Activated CD8-positive, alpha-beta T cell treated with anti-CD3 and anti-CD28 coated beads, Interleukin-2, amount 10 ng/mL, durations not matched to agents 7 days and 5 days (primary cell): ENCODE results near the gene SERPINC1. TPM values are rescaled to one million over a fixed set of nuclear protein-coding genes. Genes with fewer than 3 reads are reported as not detected.

Experiments
- ATAC-seq: fragments of 150-1000 bp; cut with Tn5 transposase; one replicate; pipeline ENCODE4 v1.10.0; 2021; ENCODE audit warnings: moderate library complexity
- CTCF ChIA-PET: fragments of 350-600 bp; sonication (Branson Sonifier 250); formaldehyde crosslinking; loops from one replicate; lab custom pipeline; 2021; ENCODE audit warnings: antibody characterized with exemption; lab: Charles Lee
- POLR2A ChIA-PET: fragments of 350-600 bp; sonication (Branson Sonifier 250); formaldehyde crosslinking; loops from one replicate; lab custom pipeline; 2021; ENCODE audit warnings: antibody characterized with exemption; lab: Charles Lee
- DNase-seq: peaks from one replicate; pipeline ENCODE4 v3.0.0-alpha.2; 2020
- H3K27ac Mint-ChIP-seq: one replicate; pipeline ENCODE4 v1.8.0; 2021; ENCODE audit warnings: mild to moderate bottlenecking, mixed read lengths
- H3K27me3 Mint-ChIP-seq: one replicate; pipeline ENCODE4 v1.8.0; 2021; ENCODE audit warnings: low read depth, mixed read lengths
- H3K36me3 Mint-ChIP-seq: one replicate; pipeline ENCODE4 v1.8.0; 2021; ENCODE audit warnings: low read depth, mixed read lengths
- H3K4me1 Mint-ChIP-seq: one replicate; pipeline ENCODE4 v1.8.0; 2021; ENCODE audit warnings: low read depth, mixed read lengths
- H3K4me3 Mint-ChIP-seq: one replicate; pipeline ENCODE4 v1.8.0; 2021; ENCODE audit warnings: mild to moderate bottlenecking, mixed read lengths
- H3K9me3 Mint-ChIP-seq: one replicate; pipeline ENCODE4 v1.8.0; 2022; ENCODE audit warnings: mixed read lengths; ENCODE audit not compliant: insufficient read depth
- total RNA-seq, 2 experiments: library from RNA; stranded (reverse); gene quantifications; one replicate each; pipeline ENCODE4 v1.2.3, GENCODE V29; 2021

The SERPINC1 gene
- total RNA-seq, 2 experiments from 2014 or later = not detected

GRCh38 chr1:173917635-173918493 lies 737 bp upstream of the SERPINC1 start:
- Mint-ChIP-seq H3K4me3 (no peak overlapping the region), H3K4me1 (no peaks in the 10 kb centered on the region), H3K9me3 (no peaks in the 10 kb centered on the region), H3K27me3 (no peaks in the 10 kb centered on the region), H3K27ac (no peak overlapping the region), H3K36me3 (no peaks in the 10 kb centered on the region)
- POLR2A ChIA-PET = no interaction called here
- CTCF ChIA-PET = no interaction called here
- DNase-seq (no peak), ATAC-seq (no peak)

GRCh38 chr1:173916667-173917066 lies 460 bp downstream of the SERPINC1 start:
- H3K4me1 Mint-ChIP-seq = no peaks in the 10 kb centered on the region
- peaks cover 4% of the 10 kb centered on the region for H3K27me3 Mint-ChIP-seq
- DNase-seq = no peak
- ChIA-PET POLR2A (no interaction called here), CTCF (no interaction called here)
- H3K4me3 Mint-ChIP-seq = no peak overlapping the region
- H3K36me3 Mint-ChIP-seq = no peaks in the 10 kb centered on the region
- no peaks in the 10 kb centered on the region for H3K9me3 Mint-ChIP-seq
- no peak for ATAC-seq
- H3K27ac Mint-ChIP-seq = no peak overlapping the region

GRCh38 chr1:173915596-173915995 lies 1.5 kb downstream of the SERPINC1 start:
- Mint-ChIP-seq H3K36me3 (no peaks in the 10 kb centered on the region), H3K27me3 (peaks cover 4% of the 10 kb centered on the region), H3K9me3 (no peaks in the 10 kb centered on the region), H3K4me3 (no peak overlapping the region), H3K4me1 (no peaks in the 10 kb centered on the region), H3K27ac (no peak overlapping the region)
- DNase-seq (no peak), ATAC-seq (no peak)
- CTCF ChIA-PET = interaction anchor here (1.6 kb wide), 1 partner anchor 19 kb away, joined by 3 read pairs; no protein-coding TSS in a partner anchor
- POLR2A ChIA-PET = no interaction called here

GRCh38 chr1:173914366-173914871 lies 2.7 kb downstream of the SERPINC1 start:
- H3K9me3 Mint-ChIP-seq = no peaks in the 10 kb centered on the region
- ChIA-PET POLR2A (no interaction called here), CTCF (interaction anchor here (0.6 to 1.1 kb wide), 2 partner anchors 11 to 21 kb away, joined by 3 read pairs; no protein-coding TSS in a partner anchor)
- H3K4me3 Mint-ChIP-seq = no peak overlapping the region
- no peak overlapping the region for H3K27ac Mint-ChIP-seq
- ATAC-seq (no peak), DNase-seq (peak; percentile 30)
- no peaks in the 10 kb centered on the region for H3K4me1 Mint-ChIP-seq
- H3K27me3 Mint-ChIP-seq = peaks cover 4% of the 10 kb centered on the region
- H3K36me3 Mint-ChIP-seq = no peaks in the 10 kb centered on the region

GRCh38 chr1:173913111-173913510 lies 4.0 kb downstream of the SERPINC1 start:
- no peaks in the 10 kb centered on the region for H3K4me1 Mint-ChIP-seq
- no peak overlapping the region for H3K27ac Mint-ChIP-seq
- DNase-seq (no peak), ATAC-seq (no peak)
- POLR2A ChIA-PET = no interaction called here
- H3K36me3 Mint-ChIP-seq = no peaks in the 10 kb centered on the region
- CTCF ChIA-PET = interaction anchor here (1.1 kb wide), 1 partner anchor 10 kb away, joined by 3 read pairs; no protein-coding TSS in a partner anchor
- H3K4me3 Mint-ChIP-seq = no peak overlapping the region
- H3K27me3 Mint-ChIP-seq = peaks cover 4% of the 10 kb centered on the region
- no peaks in the 10 kb centered on the region for H3K9me3 Mint-ChIP-seq

GRCh38 chr1:173903827-173904531 lies 13.1 kb downstream of the SERPINC1 start:
- ChIA-PET POLR2A (no interaction called here), CTCF (no interaction called here)
- no peaks in the 10 kb centered on the region for H3K4me1 Mint-ChIP-seq
- no peak for ATAC-seq
- H3K27me3 Mint-ChIP-seq = no peaks in the 10 kb centered on the region
- H3K4me3 Mint-ChIP-seq = no peak overlapping the region
- H3K36me3 Mint-ChIP-seq = no peaks in the 10 kb centered on the region
- no peak overlapping the region for H3K27ac Mint-ChIP-seq
- no peaks in the 10 kb centered on the region for H3K9me3 Mint-ChIP-seq
- DNase-seq = no peak

GRCh38 chr1:173900992-173901391 lies 16.1 kb downstream of the SERPINC1 start:
- ChIA-PET POLR2A (no interaction called here), CTCF (no interaction called here)
- Mint-ChIP-seq H3K4me3 (no peak overlapping the region), H3K9me3 (no peaks in the 10 kb centered on the region), H3K4me1 (no peaks in the 10 kb centered on the region), H3K36me3 (peaks cover 2% of the 10 kb centered on the region), H3K27me3 (no peaks in the 10 kb centered on the region), H3K27ac (no peak overlapping the region)
- DNase-seq = no peak
- no peak for ATAC-seq

GRCh38 chr1:173900427-173900826 lies 16.7 kb downstream of the SERPINC1 start:
- Mint-ChIP-seq H3K4me3 (no peak overlapping the region), H3K27ac (no peak overlapping the region), H3K4me1 (no peaks in the 10 kb centered on the region), H3K9me3 (no peaks in the 10 kb centered on the region), H3K27me3 (no peaks in the 10 kb centered on the region), H3K36me3 (peaks cover 3% of the 10 kb centered on the region)
- POLR2A ChIA-PET = no interaction called here
- no peak for DNase-seq
- no peak for ATAC-seq
- CTCF ChIA-PET = no interaction called here

GRCh38 chr1:173894189-173894588 lies 22.9 kb downstream of the SERPINC1 start:
- Mint-ChIP-seq H3K4me1 (no peaks in the 10 kb centered on the region), H3K36me3 (peaks cover 20% of the 10 kb centered on the region), H3K4me3 (no peak overlapping the region), H3K9me3 (no peaks in the 10 kb centered on the region), H3K27me3 (no peaks in the 10 kb centered on the region), H3K27ac (no peak overlapping the region)
- POLR2A ChIA-PET = no interaction called here
- ATAC-seq (no peak), DNase-seq (no peak)
- CTCF ChIA-PET = no interaction called here

- DNase-seq = no peak
- H3K36me3 Mint-ChIP-seq = peaks cover 22% of the 10 kb centered on the region
- ChIA-PET POLR2A (no interaction called here), CTCF (no interaction called here)
- H3K27me3 Mint-ChIP-seq = no peaks in the 10 kb centered on the region
- H3K4me3 Mint-ChIP-seq = no peak overlapping the region
- H3K4me1 Mint-ChIP-seq = no peaks in the 10 kb centered on the region
- no peak for ATAC-seq
- no peak overlapping the region for H3K27ac Mint-ChIP-seq
- H3K9me3 Mint-ChIP-seq = no peaks in the 10 kb centered on the region
Observed at GRCh38 chr1:173893611-173894010, 23.5 kb downstream of the SERPINC1 start.

GRCh38 chr1:173889885-173890284 lies 27.2 kb downstream of the SERPINC1 start:
- Mint-ChIP-seq H3K4me3 (no peak overlapping the region), H3K27ac (no peak overlapping the region), H3K4me1 (peaks cover 17% of the 10 kb centered on the region), H3K36me3 (peaks cover 42% of the 10 kb centered on the region), H3K9me3 (no peaks in the 10 kb centered on the region), H3K27me3 (no peaks in the 10 kb centered on the region)
- ATAC-seq = no peak
- ChIA-PET POLR2A (interaction anchor here (2.6 kb wide), 1 partner anchor 22 kb away, joined by 10 read pairs; the partner anchor contains the start of genes GAS5 and ZBTB37), CTCF (no interaction called here)
- DNase-seq = no peak

GRCh38 chr1:173888749-173889148 lies 28.4 kb downstream of the SERPINC1 start:
- Mint-ChIP-seq H3K4me1 (peaks cover 17% of the 10 kb centered on the region), H3K27me3 (no peaks in the 10 kb centered on the region), H3K36me3 (peaks cover 35% of the 10 kb centered on the region), H3K9me3 (no peaks in the 10 kb centered on the region), H3K4me3 (no peak overlapping the region), H3K27ac (no peak overlapping the region)
- no peak for ATAC-seq
- CTCF ChIA-PET = interaction anchor here (1.3 kb wide), 1 partner anchor 459 kb away, joined by 3 read pairs; no protein-coding TSS in a partner anchor
- DNase-seq = no peak
- POLR2A ChIA-PET = interaction anchor here (0.7 to 2.6 kb wide), 3 partner anchors 8 to 21 kb away, joined by 3 to 10 read pairs (median 3); partner anchors contain the start of genes GAS5 and ZBTB37
